OCI-LY3 (cell line): ENCODE results near the gene GSAP.

Experiments
- H2AFZ ChIP-seq: fragments of 200-600, 300-600 bp; shearing (Covaris generic); 2 replicates; pipeline ENCODE4 v1.6.0; 2014; ENCODE audit warnings: antibody characterized with exemption, low read depth, low read length
- H3K27ac ChIP-seq: fragments of 200-600, 300-600 bp; sonication (generic); 2 replicates; pipeline ENCODE4 v1.5.1; 2014; ENCODE audit warnings: mild to moderate bottlenecking, low read length, moderate library complexity, mixed read lengths
- H3K27me3 ChIP-seq: fragments of 200-600, 300-600 bp; sonication (generic); 2 replicates; pipeline ENCODE4 v1.6.1; 2014; ENCODE audit warnings: low read depth, low read length, mixed read lengths
- H3K36me3 ChIP-seq: fragments of 200-600, 300-600 bp; sonication (generic); replicated peaks from 2 replicates; pipeline ENCODE3; 2014; ENCODE audit warnings: low read depth, low read length, mixed read lengths
- H3K4me1 ChIP-seq: fragments of 300-600, 200-600 bp; sonication (generic); 2 replicates; pipeline ENCODE4 v1.6.1; 2014; ENCODE audit warnings: low read length, mixed read lengths
- H3K4me2 ChIP-seq: fragments of 200-600, 300-600 bp; sonication (generic); 2 replicates; pipeline ENCODE4 v1.6.1; 2014; ENCODE audit warnings: low read length, mixed read lengths
- H3K4me3 ChIP-seq: fragments of 300-600, 200-600 bp; sonication (generic); 2 replicates; pipeline ENCODE4 v1.5.1; 2014; ENCODE audit warnings: antibody characterized with exemption, mild to moderate bottlenecking, low read length, moderate library complexity
- H3K79me2 ChIP-seq: fragments of 300-600, 200-600 bp; shearing (Covaris generic); 2 replicates; pipeline ENCODE4 v1.6.1; 2014; ENCODE audit warnings: mild to moderate bottlenecking, low read length, mixed read lengths
- H3K9ac ChIP-seq: fragments of 300-600, 200-600 bp; shearing (Covaris generic); 2 replicates; pipeline ENCODE4 v1.6.0; 2014; ENCODE audit warnings: mild to moderate bottlenecking, low read length, moderate library complexity
- H3K9me3 ChIP-seq: fragments of 200-600, 300-600 bp; shearing (Covaris generic); 2 replicates; pipeline ENCODE4 v1.6.1; 2014; ENCODE audit warnings: low read length, mixed read lengths; ENCODE audit not compliant: insufficient read depth
- H4K20me1 ChIP-seq: fragments of 200-600, 300-600 bp; sonication (generic); 2 replicates; pipeline ENCODE4 v1.6.1; 2016; ENCODE audit warnings: low read length, mixed read lengths; ENCODE audit not compliant: insufficient read depth
- EZH2phosphoT487 ChIP-seq: fragments of 200-600 bp; shearing (Covaris generic); IDR thresholded peaks from 2 replicates; pipeline ENCODE4 v1.6.1; 2018; ENCODE audit warnings: antibody characterized with exemption, mixed run types, low read depth
- TF ChIP-seq, protein P1 (sequence below): fragments of 200-600, 300-600 bp; sonication (generic); IDR thresholded peaks from 2 replicates; pipeline ENCODE4 v1.5.1; 2014; ENCODE audit warnings: antibody characterized with exemption, low read length, low read depth

Gene GSAP

DNA sequence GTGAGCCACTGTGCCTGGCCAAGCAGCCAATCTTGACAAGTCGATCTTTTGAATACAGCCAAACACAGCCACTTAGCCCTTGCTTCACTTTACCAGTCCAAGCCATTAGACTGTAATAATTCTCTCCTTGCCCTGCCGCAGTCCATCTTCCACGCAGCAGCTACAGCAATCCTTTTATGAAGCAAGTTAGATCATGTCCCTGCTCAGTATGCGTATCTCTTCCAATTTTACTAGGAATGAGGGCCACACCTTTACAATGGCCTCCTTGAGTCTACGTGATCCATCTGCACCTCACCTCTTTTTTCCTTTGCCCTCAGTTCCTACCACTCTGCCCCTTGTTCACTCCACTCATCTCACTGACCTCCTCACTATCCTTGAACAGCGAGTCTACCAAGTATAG is 22.2 kb downstream of the GSAP start:
- no peaks in the 10 kb centered on the region for H3K79me2 ChIP-seq
- no peak overlapping the region for H3K27ac ChIP-seq
- H4K20me1 ChIP-seq: no peaks in the 10 kb centered on the region
- no peak overlapping the region for H3K4me3 ChIP-seq
- no peaks in the 10 kb centered on the region for H3K9me3 ChIP-seq
- TF ChIP-seq EZH2phosphoT487: no peak
- TF ChIP-seq, protein P1, sequence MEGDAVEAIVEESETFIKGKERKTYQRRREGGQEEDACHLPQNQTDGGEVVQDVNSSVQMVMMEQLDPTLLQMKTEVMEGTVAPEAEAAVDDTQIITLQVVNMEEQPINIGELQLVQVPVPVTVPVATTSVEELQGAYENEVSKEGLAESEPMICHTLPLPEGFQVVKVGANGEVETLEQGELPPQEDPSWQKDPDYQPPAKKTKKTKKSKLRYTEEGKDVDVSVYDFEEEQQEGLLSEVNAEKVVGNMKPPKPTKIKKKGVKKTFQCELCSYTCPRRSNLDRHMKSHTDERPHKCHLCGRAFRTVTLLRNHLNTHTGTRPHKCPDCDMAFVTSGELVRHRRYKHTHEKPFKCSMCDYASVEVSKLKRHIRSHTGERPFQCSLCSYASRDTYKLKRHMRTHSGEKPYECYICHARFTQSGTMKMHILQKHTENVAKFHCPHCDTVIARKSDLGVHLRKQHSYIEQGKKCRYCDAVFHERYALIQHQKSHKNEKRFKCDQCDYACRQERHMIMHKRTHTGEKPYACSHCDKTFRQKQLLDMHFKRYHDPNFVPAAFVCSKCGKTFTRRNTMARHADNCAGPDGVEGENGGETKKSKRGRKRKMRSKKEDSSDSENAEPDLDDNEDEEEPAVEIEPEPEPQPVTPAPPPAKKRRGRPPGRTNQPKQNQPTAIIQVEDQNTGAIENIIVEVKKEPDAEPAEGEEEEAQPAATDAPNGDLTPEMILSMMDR: no peak
- H3K27me3 ChIP-seq: no peaks in the 10 kb centered on the region
- peaks cover 25% of the 10 kb centered on the region for H3K4me1 ChIP-seq
- H2AFZ ChIP-seq: no peak overlapping the region
- H3K36me3 ChIP-seq: peaks cover 3% of the 10 kb centered on the region
- H3K9ac ChIP-seq: no peak overlapping the region
- no peak overlapping the region for H3K4me2 ChIP-seq

DNA sequence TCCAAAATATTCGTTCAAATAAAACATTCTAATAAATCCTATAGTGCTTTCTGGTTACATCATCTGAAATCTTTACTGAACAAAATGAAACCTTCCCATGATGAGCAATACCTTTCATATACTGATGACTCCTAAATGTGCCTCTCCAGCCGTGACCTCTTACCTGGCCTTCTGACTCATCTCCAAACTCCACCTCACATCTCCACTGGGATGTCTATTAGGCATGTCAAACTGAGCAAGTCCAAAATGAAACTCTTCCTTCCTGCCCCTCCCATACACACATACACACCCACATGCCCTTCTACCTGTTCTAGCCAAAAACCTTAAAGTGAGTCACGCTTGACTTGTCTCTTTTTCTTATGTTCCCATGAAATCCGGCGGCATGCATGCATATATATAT is 22.9 kb downstream of the GSAP start:
- H3K9me3 ChIP-seq: no peaks in the 10 kb centered on the region
- TF ChIP-seq, protein P1: no peak
- no peak for TF ChIP-seq EZH2phosphoT487
- H3K79me2 ChIP-seq: no peaks in the 10 kb centered on the region
- peaks cover 3% of the 10 kb centered on the region for H3K36me3 ChIP-seq
- no peak overlapping the region for H3K9ac ChIP-seq
- H4K20me1 ChIP-seq: no peaks in the 10 kb centered on the region
- peak overlapping the region; percentile 48 for H3K4me2 ChIP-seq
- no peak overlapping the region for H3K4me3 ChIP-seq
- peak overlapping the region; percentile 18; the same call in 1 of the 2 replicates for H3K27ac ChIP-seq
- no peaks in the 10 kb centered on the region for H3K27me3 ChIP-seq
- no peak overlapping the region for H2AFZ ChIP-seq
- peaks cover 25% of the 10 kb centered on the region for H3K4me1 ChIP-seq

DNA sequence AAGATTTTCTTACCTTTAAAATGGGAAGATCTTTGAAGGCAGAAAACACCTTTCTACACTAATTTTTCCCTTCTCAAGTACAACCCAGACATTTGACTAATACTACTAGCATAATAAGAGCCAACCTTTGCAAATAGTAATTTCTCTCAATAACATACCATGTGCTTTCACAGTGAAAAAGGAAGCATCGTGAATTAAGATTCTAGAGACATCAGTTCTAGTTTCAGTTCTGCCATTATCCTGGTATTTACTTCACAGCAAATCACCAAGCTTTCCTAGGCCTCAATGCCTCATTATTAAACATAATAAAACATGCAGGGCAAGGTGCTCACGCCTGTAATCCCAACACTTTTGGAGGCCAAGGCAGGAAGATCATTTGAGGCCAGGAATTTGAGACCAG is 24.9 kb downstream of the GSAP start:
- peaks cover 4% of the 10 kb centered on the region for H3K36me3 ChIP-seq
- no peak for TF ChIP-seq EZH2phosphoT487
- TF ChIP-seq, protein P1: no peak
- H2AFZ ChIP-seq: no peak overlapping the region
- no peaks in the 10 kb centered on the region for H4K20me1 ChIP-seq
- no peak overlapping the region for H3K9ac ChIP-seq
- H3K4me1 ChIP-seq: peaks cover 35% of the 10 kb centered on the region
- no peaks in the 10 kb centered on the region for H3K9me3 ChIP-seq
- peak overlapping the region; percentile 64 for H3K27ac ChIP-seq
- no peaks in the 10 kb centered on the region for H3K79me2 ChIP-seq
- peak overlapping the region; percentile 8; the same call in 1 of the 2 replicates for H3K4me2 ChIP-seq
- H3K4me3 ChIP-seq: no peak overlapping the region
- H3K27me3 ChIP-seq: no peaks in the 10 kb centered on the region

DNA sequence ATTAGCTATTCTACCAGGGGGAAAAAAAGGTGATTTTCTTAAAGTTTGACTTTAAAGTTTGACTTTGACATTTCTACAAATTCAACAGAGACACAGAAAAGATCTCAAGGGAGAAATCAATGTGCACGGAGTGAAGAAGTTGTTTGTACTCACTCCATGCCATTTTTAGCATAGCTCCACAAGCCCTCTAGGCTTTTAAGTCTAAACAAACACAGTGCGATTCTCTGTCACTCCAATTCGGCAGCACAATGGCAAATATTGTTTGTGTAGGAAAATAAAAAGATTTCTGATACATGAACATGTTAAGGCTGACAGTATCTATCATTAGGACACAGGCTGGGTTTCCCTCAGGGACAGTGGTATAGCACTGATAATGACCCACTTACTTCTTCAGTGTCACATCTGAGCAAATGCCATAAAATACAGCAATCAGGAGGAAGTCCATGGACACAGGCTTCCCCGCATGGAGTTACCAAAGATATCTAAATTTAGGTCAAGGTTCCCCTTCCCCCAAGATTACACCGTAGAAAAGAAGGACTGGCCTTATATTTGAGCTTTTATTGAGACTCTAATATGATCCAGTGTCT is 28.0 kb downstream of the GSAP start:
- H3K4me1 ChIP-seq: peaks cover 32% of the 10 kb centered on the region
- H3K9me3 ChIP-seq: no peaks in the 10 kb centered on the region
- no peaks in the 10 kb centered on the region for H3K79me2 ChIP-seq
- no peaks in the 10 kb centered on the region for H3K27me3 ChIP-seq
- TF ChIP-seq, protein P1: no peak
- no peak for TF ChIP-seq EZH2phosphoT487
- H2AFZ ChIP-seq: no peak overlapping the region
- H3K27ac ChIP-seq: no peak overlapping the region
- no peak overlapping the region for H3K4me3 ChIP-seq
- no peak overlapping the region for H3K9ac ChIP-seq
- H4K20me1 ChIP-seq: no peaks in the 10 kb centered on the region
- no peak overlapping the region for H3K4me2 ChIP-seq
- peaks cover 7% of the 10 kb centered on the region for H3K36me3 ChIP-seq
